Measurements from ENCODE around the gene YLPM1. TPM values are rescaled to one million over a fixed set of nuclear protein-coding genes. Genes with fewer than 3 reads are reported as not detected.

YLPM1 gene
- total RNA-seq, 1 experiment from 2014 or later: 91.2 TPM

GRCh38 chr14:74871819-74872218, 108.7 kb downstream of the YLPM1 start:
- Histone ChIP-seq H3K27me3 (replicated peaks; ENCODE audit: insufficient read depth, low read depth, low read length, poor library complexity) (no peaks in the 10 kb centered on the region), H3K27ac (ENCODE audit: low read depth, low read length, poor library complexity, severe bottlenecking) (no peak overlapping the region), H3K4me3 (ENCODE audit: low read depth, low read length, poor library complexity, severe bottlenecking) (no peak overlapping the region), H3K36me3 (ENCODE audit: insufficient read depth, low read length, poor library complexity, severe bottlenecking) (no peaks in the 10 kb centered on the region), H3K9me3 (ENCODE audit: low read depth, low read length, poor library complexity, severe bottlenecking) (no peaks in the 10 kb centered on the region), H3K4me1 (ENCODE audit: insufficient read depth, low read length, poor library complexity, severe bottlenecking) (no peaks in the 10 kb centered on the region)
- DNase-seq (ENCODE audit: low spot score): no peak
- intact Hi-C loops (cut with micrococcal nuclease; ENCODE audit: unreplicated experiment): no loop called here
- TF ChIP-seq, protein P1, sequence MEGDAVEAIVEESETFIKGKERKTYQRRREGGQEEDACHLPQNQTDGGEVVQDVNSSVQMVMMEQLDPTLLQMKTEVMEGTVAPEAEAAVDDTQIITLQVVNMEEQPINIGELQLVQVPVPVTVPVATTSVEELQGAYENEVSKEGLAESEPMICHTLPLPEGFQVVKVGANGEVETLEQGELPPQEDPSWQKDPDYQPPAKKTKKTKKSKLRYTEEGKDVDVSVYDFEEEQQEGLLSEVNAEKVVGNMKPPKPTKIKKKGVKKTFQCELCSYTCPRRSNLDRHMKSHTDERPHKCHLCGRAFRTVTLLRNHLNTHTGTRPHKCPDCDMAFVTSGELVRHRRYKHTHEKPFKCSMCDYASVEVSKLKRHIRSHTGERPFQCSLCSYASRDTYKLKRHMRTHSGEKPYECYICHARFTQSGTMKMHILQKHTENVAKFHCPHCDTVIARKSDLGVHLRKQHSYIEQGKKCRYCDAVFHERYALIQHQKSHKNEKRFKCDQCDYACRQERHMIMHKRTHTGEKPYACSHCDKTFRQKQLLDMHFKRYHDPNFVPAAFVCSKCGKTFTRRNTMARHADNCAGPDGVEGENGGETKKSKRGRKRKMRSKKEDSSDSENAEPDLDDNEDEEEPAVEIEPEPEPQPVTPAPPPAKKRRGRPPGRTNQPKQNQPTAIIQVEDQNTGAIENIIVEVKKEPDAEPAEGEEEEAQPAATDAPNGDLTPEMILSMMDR (conservative IDR thresholded peaks at IDR 0.05; ENCODE audit: low read depth, low read length): no peak
- no peak for TF ChIP-seq EZH2 (IDR thresholded peaks at IDR 0.05; ENCODE audit: borderline replicate concordance, low read depth, low read length, poor library complexity, severe bottlenecking)
- ChIA-PET POLR2A (ENCODE audit: low non-redundant PET) (interaction anchor here (0.7 kb wide), 1 partner anchor 313 kb away, joined by 3 read pairs; no protein-coding TSS in a partner anchor), CTCF (interaction anchor here (0.9 to 1.5 kb wide), 2 partner anchors 7 to 11 kb away, joined by 3 to 4 read pairs; no protein-coding TSS in a partner anchor)
- no TSS peak for BruUV-seq (replicated peaks)

- ChIA-PET CTCF (no interaction called here), POLR2A (ENCODE audit: low non-redundant PET) (no interaction called here)
- no TSS peak for BruUV-seq (replicated peaks)
- intact Hi-C loops (cut with micrococcal nuclease; ENCODE audit: unreplicated experiment): no loop called here
- no peak overlapping the region for H3K27ac ChIP-seq (ENCODE audit: low read depth, low read length, poor library complexity, severe bottlenecking)
- H3K27me3 ChIP-seq (replicated peaks; ENCODE audit: insufficient read depth, low read depth, low read length, poor library complexity): no peaks in the 10 kb centered on the region
- no peaks in the 10 kb centered on the region for H3K9me3 ChIP-seq (ENCODE audit: low read depth, low read length, poor library complexity, severe bottlenecking)
- no peaks in the 10 kb centered on the region for H3K4me1 ChIP-seq (ENCODE audit: insufficient read depth, low read length, poor library complexity, severe bottlenecking)
- DNase-seq (ENCODE audit: low spot score): no peak
- TF ChIP-seq EZH2 (IDR thresholded peaks at IDR 0.05; ENCODE audit: borderline replicate concordance, low read depth, low read length, poor library complexity, severe bottlenecking): no peak
- TF ChIP-seq, protein P1 (conservative IDR thresholded peaks at IDR 0.05; ENCODE audit: low read depth, low read length): no peak
- H3K36me3 ChIP-seq (ENCODE audit: insufficient read depth, low read length, poor library complexity, severe bottlenecking): no peaks in the 10 kb centered on the region
- H3K4me3 ChIP-seq (ENCODE audit: low read depth, low read length, poor library complexity, severe bottlenecking): no peak overlapping the region
These were observed 112.1 kb downstream of the YLPM1 start for GRCh38 chr14:74875204-74875603.

- no TSS peak for BruUV-seq (replicated peaks)
- ChIA-PET CTCF (interaction anchor here (0.6 kb wide), 1 partner anchor 423 kb away, joined by 3 read pairs; no protein-coding TSS in a partner anchor), POLR2A (ENCODE audit: low non-redundant PET) (no interaction called here)
- peaks cover 4% of the 10 kb centered on the region for H3K4me1 ChIP-seq (ENCODE audit: insufficient read depth, low read length, poor library complexity, severe bottlenecking)
- TF ChIP-seq, protein P1 (conservative IDR thresholded peaks at IDR 0.05; ENCODE audit: low read depth, low read length): no peak
- no peak for TF ChIP-seq EZH2 (IDR thresholded peaks at IDR 0.05; ENCODE audit: borderline replicate concordance, low read depth, low read length, poor library complexity, severe bottlenecking)
- DNase-seq (ENCODE audit: low spot score): no peak
- no peaks in the 10 kb centered on the region for H3K36me3 ChIP-seq (ENCODE audit: insufficient read depth, low read length, poor library complexity, severe bottlenecking)
- no peak within 1 kb of the TSS for H3K27ac ChIP-seq (ENCODE audit: low read depth, low read length, poor library complexity, severe bottlenecking)
- no peaks in the 10 kb centered on the region for H3K9me3 ChIP-seq (ENCODE audit: low read depth, low read length, poor library complexity, severe bottlenecking)
- no peak within 1 kb of the TSS for H3K4me3 ChIP-seq (ENCODE audit: low read depth, low read length, poor library complexity, severe bottlenecking)
- intact Hi-C loops (cut with micrococcal nuclease; ENCODE audit: unreplicated experiment): no loop called here
- H3K27me3 ChIP-seq (replicated peaks; ENCODE audit: insufficient read depth, low read depth, low read length, poor library complexity): no peaks in the 10 kb centered on the region
These were observed 113.1 kb downstream of the YLPM1 start, which contains the start of gene PROX2 for GRCh38 chr14:74875941-74876913. Gene PROX2, minus strand, starts transcription at chr14:74876145. Its CDS starts 12,311 bp downstream, at chr14:74863834.

Data from A673 (cell line).